DMS79 treated with DMSO at 0.1 percent for 48 hours (cell line): ENCODE data around the gene NPPB.
A peak's percentile ranks its signal among the peaks of the same experiment; 100 is the strongest.

Experiments
- DNase-seq: peaks from one replicate; lab custom pipeline; 2025; lab: John Stamatoyannopoulos, UW

The NPPB gene

GRCh38 chr1:11857164-11857851 is 1.4 kb downstream of the NPPB start:
- DNase-seq = peak; percentile 65

GRCh38 chr1:11856698-11857097 is 2.0 kb downstream of the NPPB start:
- DNase-seq = no peak

- DNase-seq = no peak
Observed at GRCh38 chr1:11855430-11855829, 3.3 kb downstream of the NPPB start.

GRCh38 chr1:11854519-11854918 is 4.2 kb downstream of the NPPB start:
- no peak for DNase-seq

- no peak for DNase-seq
Observed at GRCh38 chr1:11851180-11851579, 7.6 kb downstream of the NPPB start.

GRCh38 chr1:11850156-11850555 is 8.6 kb downstream of the NPPB start:
- DNase-seq = no peak

- DNase-seq = no peak
Observed at GRCh38 chr1:11848373-11848700, 10.4 kb downstream of the NPPB start.

- DNase-seq = peak; percentile 95
Observed at GRCh38 chr1:11847667-11848372, 10.9 kb downstream of the NPPB start, which contains the start of gene NPPA. Gene NPPA, minus strand, starts transcription at chr1:11847783. Its CDS starts 99 bp downstream, at chr1:11847684.

GRCh38 chr1:11845641-11846335 is 13.0 kb downstream of the NPPB start:
- no peak for DNase-seq

GRCh38 chr1:11842154-11843041 is 16.3 kb downstream of the NPPB start:
- DNase-seq = no peak

- DNase-seq = no peak
Observed at GRCh38 chr1:11841245-11842153, 17.2 kb downstream of the NPPB start.

- no peak for DNase-seq
Observed at GRCh38 chr1:11839727-11840705, 18.7 kb downstream of the NPPB start.

- DNase-seq = peak; percentile 76
Observed at GRCh38 chr1:11838349-11839272, 20.1 kb downstream of the NPPB start.

- DNase-seq = no peak
Observed at GRCh38 chr1:11837767-11838348, 20.9 kb downstream of the NPPB start.

GRCh38 chr1:11836955-11837766 is 21.6 kb downstream of the NPPB start:
- no peak for DNase-seq

GRCh38 chr1:11835441-11836225 is 23.1 kb downstream of the NPPB start:
- no peak for DNase-seq

GRCh38 chr1:11833900-11834299 is 24.8 kb downstream of the NPPB start:
- no peak for DNase-seq
